Mesendoderm (in vitro differentiated cells): Measurements from ENCODE around the gene PIGP.
A peak's percentile ranks its signal among the peaks of the same experiment; 100 is the strongest.

Experiments used
- DNase-seq: peaks from one replicate; pipeline ENCODE4 v3.0.0; 2013
- H2AK5ac ChIP-seq: 2 replicates; pipeline ENCODE4 v1.6.1; 2013; ENCODE audit warnings: low read length, inconsistent platforms
- H2BK120ac ChIP-seq: 2 replicates; pipeline ENCODE4 v1.6.1; 2013; ENCODE audit warnings: low read depth, mild to moderate bottlenecking, low read length, moderate library complexity, mixed read lengths
- H2BK15ac ChIP-seq: replicated peaks from 2 replicates; pipeline ENCODE4 v1.6.1; 2013; ENCODE audit warnings: low read depth, mild to moderate bottlenecking, moderate library complexity
- H2BK5ac ChIP-seq: 2 replicates; pipeline ENCODE4 v1.6.1; 2013; ENCODE audit warnings: low read length, inconsistent platforms
- H3K18ac ChIP-seq: 2 replicates; pipeline ENCODE4 v1.6.1; 2013; ENCODE audit warnings: mild to moderate bottlenecking, low read length, mixed read lengths
- H3K23ac ChIP-seq: one replicate; pipeline ENCODE4 v1.6.1; 2013; ENCODE audit warnings: low read length
- H3K27ac ChIP-seq: 2 replicates; pipeline ENCODE4 v1.5.1; 2013; ENCODE audit warnings: low read depth, mild to moderate bottlenecking, inconsistent platforms, low read length, moderate library complexity
- H3K27me3 ChIP-seq: 2 replicates; pipeline ENCODE4 v1.6.1; 2013; ENCODE audit warnings: low read length, control low read depth, mild to moderate bottlenecking, inconsistent platforms; ENCODE audit not compliant: insufficient read depth, poor library complexity
- H3K36me3 ChIP-seq: 2 replicates; pipeline ENCODE4 v1.6.1; 2013; ENCODE audit warnings: low read length, inconsistent platforms; ENCODE audit not compliant: control insufficient read depth, insufficient read depth
- H3K4ac ChIP-seq: one replicate; pipeline ENCODE4 v1.6.1; 2013; ENCODE audit warnings: low read depth, mild to moderate bottlenecking, low read length, moderate library complexity
- H3K4me1 ChIP-seq: 2 replicates; pipeline ENCODE4 v1.6.1; 2013; ENCODE audit warnings: low read depth, low read length, inconsistent platforms; ENCODE audit not compliant: control insufficient read depth
- H3K4me2 ChIP-seq: 2 replicates; pipeline ENCODE4 v1.6.1; 2013; ENCODE audit warnings: low read length
- H3K4me3 ChIP-seq: 2 replicates; pipeline ENCODE4 v1.5.1; 2013; ENCODE audit warnings: mild to moderate bottlenecking, low read length
- H3K56ac ChIP-seq: one replicate; pipeline ENCODE4 v1.6.1; 2013; ENCODE audit warnings: low read length
- H3K79me1 ChIP-seq: 2 replicates; pipeline ENCODE4 v1.6.1; 2013; ENCODE audit warnings: low read length, inconsistent platforms
- H3K79me2 ChIP-seq: 2 replicates; pipeline ENCODE4 v1.6.1; 2013; ENCODE audit warnings: mild to moderate bottlenecking, low read length; ENCODE audit not compliant: control insufficient read depth, insufficient read depth
- H3K9ac ChIP-seq: 2 replicates; pipeline ENCODE4 v1.6.1; 2013; ENCODE audit warnings: low read length, inconsistent platforms
- H4K5ac ChIP-seq: one replicate; pipeline ENCODE4 v1.6.1; 2013; ENCODE audit warnings: low read length
- H4K8ac ChIP-seq: one replicate; pipeline ENCODE4 v1.6.1; 2013; ENCODE audit warnings: low read depth, mild to moderate bottlenecking, control low read depth, low read length, moderate library complexity
- WGBS: extraction: QIAGEN DNeasy Blood & Tissue Kit; methylation state at CpG from one replicate; pipeline ENCODE4 v1.1.7; 2013; ENCODE audit warnings: low lambda C conversion rate, missing lambda C conversion rate; ENCODE audit not compliant: insufficient coverage; ENCODE audit errors: extremely low coverage; 5-methylcytosine and 5-hydroxymethylcytosine counted together

Gene PIGP

DNA sequence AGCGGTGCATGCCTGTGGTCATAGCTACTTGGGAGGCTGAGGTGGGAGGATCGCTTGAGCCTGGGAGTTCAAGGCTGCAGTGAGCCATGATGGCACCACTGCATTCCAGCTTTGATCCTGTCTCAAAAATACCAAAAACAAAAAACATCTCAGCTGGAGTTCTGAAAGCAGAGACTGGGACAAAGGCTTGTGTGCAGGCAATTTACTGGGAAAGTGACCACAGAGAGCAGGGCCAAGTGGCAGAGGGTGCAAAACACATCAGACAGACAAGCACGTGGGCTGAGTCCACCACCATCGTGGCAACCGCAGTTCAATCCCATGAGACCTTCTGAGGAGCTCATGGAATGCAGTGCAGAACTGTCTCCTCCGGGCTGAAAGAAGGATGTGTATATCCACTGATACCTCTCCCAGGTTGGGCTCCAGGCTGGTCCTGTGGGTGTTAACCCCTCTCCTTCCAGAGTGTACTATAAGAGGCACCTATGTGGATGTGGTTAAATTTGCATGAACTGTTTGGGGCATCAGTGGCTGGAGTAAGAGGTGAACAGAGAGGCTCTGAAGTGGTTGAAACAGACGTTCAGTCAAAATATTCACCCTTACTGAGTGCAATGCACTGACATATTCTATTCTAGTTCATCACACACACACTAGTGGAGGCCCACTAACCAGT is 10.8 kb downstream of the PIGP start:
- Histone ChIP-seq H3K9ac (no peak overlapping the region), H3K4me1 (no peaks in the 10 kb centered on the region), H3K79me1 (no peaks in the 10 kb centered on the region), H3K56ac (no peak overlapping the region), H3K36me3 (no peaks in the 10 kb centered on the region), H2BK15ac (no peak overlapping the region), H3K27me3 (no peaks in the 10 kb centered on the region), H2BK5ac (no peak overlapping the region), H3K4me2 (no peak overlapping the region), H3K18ac (no peak overlapping the region), H3K79me2 (no peaks in the 10 kb centered on the region), H2BK120ac (no peak overlapping the region), H3K4ac (no peak overlapping the region), H3K27ac (no peak overlapping the region), H3K23ac (no peak overlapping the region), H3K4me3 (no peak overlapping the region), H4K5ac (no peak overlapping the region), H4K8ac (no peak overlapping the region), H2AK5ac (no peak overlapping the region)
- no CpG with 5 or more reads among the region's 7 CpGs for WGBS
- no peak for DNase-seq

DNA sequence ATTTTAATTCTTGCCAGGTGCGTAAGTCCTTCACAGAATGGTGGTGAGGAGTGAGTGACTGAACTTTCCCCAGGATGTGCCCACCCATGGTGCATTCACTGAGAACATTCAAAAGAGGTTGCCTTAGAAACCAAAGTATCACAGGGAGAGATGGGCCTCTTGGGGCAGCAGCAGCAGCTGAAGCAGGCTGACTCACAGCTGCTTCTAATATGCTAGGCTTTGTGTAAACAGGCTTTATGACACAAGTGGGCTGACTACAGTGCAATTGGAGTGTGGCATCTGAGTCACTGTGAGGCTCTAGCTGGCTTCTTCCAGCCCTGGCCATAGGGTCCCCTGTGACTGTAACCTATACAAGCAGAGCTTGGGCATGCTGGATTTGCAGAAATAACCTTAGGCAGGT is 12.6 kb downstream of the PIGP start:
- Histone ChIP-seq H2BK5ac (no peak overlapping the region), H3K4me2 (no peak overlapping the region), H3K4me3 (no peak overlapping the region), H3K27ac (no peak overlapping the region), H2AK5ac (no peak overlapping the region), H2BK120ac (no peak overlapping the region), H3K23ac (no peak overlapping the region), H4K5ac (no peak overlapping the region), H4K8ac (no peak overlapping the region), H3K79me2 (no peaks in the 10 kb centered on the region), H3K79me1 (no peaks in the 10 kb centered on the region), H3K4ac (no peak overlapping the region), H3K36me3 (no peaks in the 10 kb centered on the region), H3K4me1 (no peaks in the 10 kb centered on the region), H3K56ac (no peak overlapping the region), H3K27me3 (no peaks in the 10 kb centered on the region), H3K18ac (no peak overlapping the region), H3K9ac (no peak overlapping the region), H2BK15ac (no peak overlapping the region)
- DNase-seq: peak; percentile 92
- WGBS: no CpG with 5 or more reads among the region's 1 CpG

DNA sequence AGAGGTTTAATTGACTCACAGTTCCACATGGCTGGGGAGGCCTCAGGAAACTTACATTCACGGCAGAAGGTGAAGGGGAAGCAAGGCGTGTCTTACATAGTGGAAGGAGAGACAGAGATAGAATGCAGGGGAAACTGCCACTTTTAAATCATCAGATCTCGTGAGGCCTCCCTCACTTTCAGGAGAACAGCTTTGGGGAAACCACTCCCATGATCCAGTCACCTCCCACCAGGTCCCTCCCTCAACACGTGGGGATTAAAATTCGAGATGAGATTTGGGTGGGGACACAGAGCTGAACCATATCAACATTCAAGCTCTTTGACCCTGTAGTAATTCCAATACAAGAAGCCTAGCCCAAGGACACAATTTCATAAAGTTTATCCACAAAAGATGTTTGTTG is 13.7 kb downstream of the PIGP start:
- Histone ChIP-seq H3K27me3 (no peaks in the 10 kb centered on the region), H3K4me1 (no peaks in the 10 kb centered on the region), H4K8ac (no peak overlapping the region), H3K56ac (no peak overlapping the region), H3K4me3 (no peak overlapping the region), H3K79me1 (no peaks in the 10 kb centered on the region), H4K5ac (no peak overlapping the region), H2BK120ac (no peak overlapping the region), H2AK5ac (no peak overlapping the region), H3K9ac (no peak overlapping the region), H3K18ac (no peak overlapping the region), H3K23ac (no peak overlapping the region), H2BK15ac (no peak overlapping the region), H3K36me3 (no peaks in the 10 kb centered on the region), H3K79me2 (no peaks in the 10 kb centered on the region), H3K4ac (no peak overlapping the region), H3K27ac (no peak overlapping the region), H2BK5ac (no peak overlapping the region), H3K4me2 (no peak overlapping the region)
- WGBS: no CpG with 5 or more reads among the region's 5 CpGs
- DNase-seq: no peak

DNA sequence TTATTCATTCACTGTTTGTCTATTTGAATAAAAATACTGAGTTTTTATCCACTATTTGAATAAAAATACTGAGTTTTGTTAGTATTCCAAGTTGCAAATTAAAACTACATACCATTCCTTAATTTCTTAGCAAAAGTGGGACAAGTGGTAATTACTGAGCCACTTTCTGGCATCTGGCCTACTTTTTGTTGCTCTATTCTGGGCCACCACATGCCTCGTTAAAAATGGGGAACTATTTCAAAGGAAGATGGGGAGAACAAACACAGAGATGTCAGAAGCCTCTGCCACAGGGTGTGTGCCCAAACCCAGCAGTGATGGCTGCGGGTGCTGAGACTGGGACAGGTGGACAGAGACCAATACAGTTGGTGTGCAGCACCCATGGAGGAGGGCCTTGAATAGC is 14.6 kb downstream of the PIGP start:
- Histone ChIP-seq H3K9ac (no peak overlapping the region), H3K23ac (no peak overlapping the region), H3K4ac (no peak overlapping the region), H4K5ac (no peak overlapping the region), H2BK5ac (no peak overlapping the region), H2BK120ac (no peak overlapping the region), H3K56ac (no peak overlapping the region), H2AK5ac (no peak overlapping the region), H3K18ac (no peak overlapping the region), H2BK15ac (no peak overlapping the region), H3K4me2 (no peak overlapping the region), H3K27me3 (no peaks in the 10 kb centered on the region), H4K8ac (no peak overlapping the region), H3K4me3 (no peak overlapping the region), H3K79me1 (no peaks in the 10 kb centered on the region), H3K4me1 (no peaks in the 10 kb centered on the region), H3K27ac (no peak overlapping the region), H3K79me2 (no peaks in the 10 kb centered on the region), H3K36me3 (no peaks in the 10 kb centered on the region)
- WGBS: no CpG with 5 or more reads among the region's 2 CpGs
- DNase-seq: no peak

DNA sequence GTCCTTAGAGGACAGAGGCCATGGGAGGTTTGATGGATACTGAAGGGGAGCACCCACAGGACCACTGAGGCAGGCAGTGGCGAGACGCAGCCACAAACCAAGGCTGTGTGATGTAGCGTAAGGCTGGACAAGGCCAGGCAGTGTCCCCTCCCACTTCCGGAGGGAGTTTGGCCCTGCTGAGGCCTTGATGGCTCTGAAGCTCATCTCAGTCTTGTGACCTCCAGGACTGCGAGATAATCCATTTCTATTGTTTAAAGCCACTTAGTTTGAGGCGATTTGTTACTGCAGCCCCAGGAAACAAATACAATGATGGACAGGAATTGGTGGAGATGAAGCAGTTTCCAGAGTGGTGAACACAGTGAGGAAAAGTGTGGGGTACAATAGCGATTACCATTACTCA is 15.3 kb downstream of the PIGP start:
- DNase-seq: no peak
- H3K18ac ChIP-seq: no peak overlapping the region
- H2BK120ac ChIP-seq: no peak overlapping the region
- H3K56ac ChIP-seq: no peak overlapping the region
- H3K4me2 ChIP-seq: no peak overlapping the region
- H3K27ac ChIP-seq: no peak overlapping the region
- H3K4me3 ChIP-seq: no peak overlapping the region
- no peaks in the 10 kb centered on the region for H3K4me1 ChIP-seq
- no peak overlapping the region for H3K9ac ChIP-seq
- no peaks in the 10 kb centered on the region for H3K36me3 ChIP-seq
- WGBS: no CpG with 5 or more reads among the region's 7 CpGs
- no peaks in the 10 kb centered on the region for H3K79me2 ChIP-seq
- no peak overlapping the region for H2BK15ac ChIP-seq
- no peak overlapping the region for H4K5ac ChIP-seq
- no peak overlapping the region for H4K8ac ChIP-seq
- no peak overlapping the region for H3K23ac ChIP-seq
- H3K79me1 ChIP-seq: no peaks in the 10 kb centered on the region
- H3K27me3 ChIP-seq: no peaks in the 10 kb centered on the region
- no peak overlapping the region for H3K4ac ChIP-seq
- no peak overlapping the region for H2AK5ac ChIP-seq
- no peak overlapping the region for H2BK5ac ChIP-seq

DNA sequence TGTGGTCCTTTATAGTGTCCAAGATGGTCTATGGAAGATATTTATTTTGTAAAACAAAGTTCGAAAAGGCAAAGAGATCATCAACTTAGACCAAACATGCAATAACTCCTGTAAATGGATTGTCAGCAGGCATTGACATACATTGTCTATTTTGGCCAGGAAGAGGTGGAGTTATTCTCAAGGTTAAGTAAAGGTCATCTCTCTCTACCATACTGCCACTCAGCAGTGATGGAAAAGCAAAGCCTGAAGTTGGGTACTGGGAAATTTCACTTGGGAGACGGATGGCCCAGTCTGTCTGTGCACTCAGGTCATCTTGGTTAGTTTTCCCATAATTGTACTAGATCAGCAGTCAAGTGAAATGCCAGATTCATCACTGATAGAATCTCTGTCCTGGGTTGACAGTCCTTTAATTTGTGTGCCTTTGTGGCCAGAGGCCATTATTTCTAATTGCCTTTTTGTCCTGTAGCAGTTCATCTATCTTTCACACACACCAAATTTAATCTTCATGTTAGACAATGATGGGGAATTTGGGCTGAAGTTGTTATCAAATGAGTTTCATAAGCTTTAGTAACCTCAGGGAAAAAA is 17.5 kb downstream of the PIGP start:
- Histone ChIP-seq H3K18ac (no peak overlapping the region), H3K79me1 (no peaks in the 10 kb centered on the region), H2BK120ac (no peak overlapping the region), H2BK15ac (no peak overlapping the region), H2AK5ac (no peak overlapping the region), H4K5ac (no peak overlapping the region), H3K4ac (no peak overlapping the region), H3K4me3 (no peak overlapping the region), H3K23ac (no peak overlapping the region), H3K36me3 (no peaks in the 10 kb centered on the region), H2BK5ac (no peak overlapping the region), H3K27ac (no peak overlapping the region), H3K9ac (no peak overlapping the region), H3K79me2 (no peaks in the 10 kb centered on the region), H4K8ac (no peak overlapping the region), H3K4me2 (no peak overlapping the region), H3K27me3 (no peaks in the 10 kb centered on the region), H3K56ac (no peak overlapping the region), H3K4me1 (no peaks in the 10 kb centered on the region)
- no CpG with 5 or more reads among the region's 2 CpGs for WGBS
- no peak for DNase-seq
